GM19328 (cell line): ENCODE measurements around the gene HOXA13.

Experiments
- ATAC-seq: cut with Tn5 transposase; IDR thresholded peaks from one replicate; pipeline ENCODE4 v1.9.1; 2021; ENCODE audit warnings: mild to moderate bottlenecking, moderate library complexity; ENCODE audit not compliant: unreplicated experiment

The HOXA13 gene

GRCh38 chr7:27237735-27238334 is 37.9 kb upstream of the HOXA13 start:
- no peak for ATAC-seq

GRCh38 chr7:27235387-27236311 is 35.8 kb upstream of the HOXA13 start:
- no peak for ATAC-seq

GRCh38 chr7:27229448-27229847 is 29.6 kb upstream of the HOXA13 start:
- no peak for ATAC-seq

- no peak for ATAC-seq
Observed at GRCh38 chr7:27224983-27225934, 25.4 kb upstream of the HOXA13 start.

- ATAC-seq, result no peak
Observed at GRCh38 chr7:27223941-27224575, 24.2 kb upstream of the HOXA13 start.

GRCh38 chr7:27221201-27221797 is 21.4 kb upstream of the HOXA13 start:
- no peak for ATAC-seq

GRCh38 chr7:27220440-27220955 is 20.6 kb upstream of the HOXA13 start:
- ATAC-seq, result no peak

GRCh38 chr7:27219821-27220220 is 19.9 kb upstream of the HOXA13 start:
- no peak for ATAC-seq

- ATAC-seq, result no peak
Observed at GRCh38 chr7:27217951-27218350, 18.1 kb upstream of the HOXA13 start.

GRCh38 chr7:27215356-27215755 is 15.5 kb upstream of the HOXA13 start:
- no peak for ATAC-seq

- ATAC-seq, result no peak
Observed at GRCh38 chr7:27214239-27214950, 14.5 kb upstream of the HOXA13 start.

GRCh38 chr7:27213433-27214238 is 13.7 kb upstream of the HOXA13 start:
- ATAC-seq, result no peak

- ATAC-seq, result no peak
Observed at GRCh38 chr7:27212497-27213432, 12.9 kb upstream of the HOXA13 start.

GRCh38 chr7:27211764-27212204 is 11.9 kb upstream of the HOXA13 start:
- ATAC-seq, result no peak

GRCh38 chr7:27211084-27211446 is 11.2 kb upstream of the HOXA13 start:
- ATAC-seq, result no peak

GRCh38 chr7:27210441-27211083 is 10.7 kb upstream of the HOXA13 start:
- ATAC-seq, result no peak

GRCh38 chr7:27209933-27210440 is 10.1 kb upstream of the HOXA13 start:
- no peak for ATAC-seq
